CD4-positive, alpha-beta T cell treated with Interleukin-4 for 1 hour (primary cell): Measurements from ENCODE around the gene MGAT1.
"Not testable (repeated sequence)": the region's sequence is repeated elsewhere in the genome, so short reads cannot be mapped to it uniquely, and the experiment has no call there.

Experiments used
- DNase-seq, 2 donors: peaks; one replicate each; pipeline ENCODE4 v3.0.0-alpha.2; 2020 to 2022

MGAT1 gene

DNA sequence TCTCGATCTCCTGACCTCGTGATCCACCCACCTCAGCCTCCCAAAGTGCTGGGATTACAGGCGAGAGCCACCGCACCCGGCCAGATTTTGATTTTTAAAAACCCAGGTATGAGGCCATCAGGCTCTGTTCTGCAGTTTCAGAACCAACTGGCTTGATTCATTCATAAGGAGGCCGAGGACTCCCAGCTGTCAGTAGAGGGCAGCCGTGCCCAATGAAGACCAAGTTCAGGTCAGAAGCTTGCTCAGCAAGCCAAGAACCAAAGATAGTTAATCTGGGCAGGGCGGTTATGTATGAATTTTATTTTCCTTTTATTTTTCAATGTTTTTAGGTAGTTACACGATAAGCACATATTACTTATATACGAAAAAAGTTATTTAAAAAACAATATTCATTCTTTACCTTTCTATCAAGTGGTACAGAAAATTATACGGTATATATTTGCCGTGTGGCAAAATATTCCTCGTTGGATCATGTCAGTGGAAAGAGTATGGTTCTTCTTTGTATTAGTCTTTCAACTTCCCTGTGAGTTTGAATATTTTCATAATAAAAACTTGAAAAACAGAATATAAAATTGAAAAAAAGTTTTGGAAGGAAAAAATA is 18.0 kb downstream of the MGAT1 start:
- peak; percentile 80 to 82 for DNase-seq

DNA sequence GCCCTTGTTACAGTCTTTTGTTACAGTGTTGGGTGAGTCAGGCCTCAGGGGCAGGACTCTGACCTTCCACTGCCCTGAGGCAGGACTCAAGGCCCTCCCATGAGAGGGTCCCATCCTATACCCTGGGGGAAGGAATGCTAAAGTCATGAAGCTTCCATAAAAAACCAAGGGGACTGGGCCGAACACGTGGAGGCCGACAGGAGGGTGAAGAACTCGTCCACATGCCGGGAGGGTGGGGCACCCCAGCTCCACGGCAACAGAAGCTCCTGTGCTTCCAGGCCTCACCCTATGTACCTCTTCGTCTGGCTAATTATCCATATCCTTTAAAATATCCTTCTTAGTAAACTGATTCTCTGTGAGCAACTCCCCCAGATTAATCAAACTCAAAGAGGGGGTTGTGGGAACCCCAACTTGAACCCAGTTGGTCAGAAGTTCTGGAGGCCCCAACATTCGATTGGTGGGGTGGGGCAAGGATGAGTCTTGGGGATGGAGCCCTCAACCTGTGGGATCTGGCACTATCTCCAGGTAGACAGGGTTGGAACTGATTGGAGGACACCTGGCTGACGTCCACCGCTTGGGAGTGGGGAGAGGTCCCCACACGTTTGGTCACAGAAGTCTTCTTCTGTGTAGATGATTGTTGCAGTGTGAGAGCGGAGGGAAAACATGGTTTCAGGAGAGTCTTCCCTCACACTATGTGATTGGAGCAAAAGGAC is 19.1 kb downstream of the MGAT1 start:
- DNase-seq: no peak

DNA sequence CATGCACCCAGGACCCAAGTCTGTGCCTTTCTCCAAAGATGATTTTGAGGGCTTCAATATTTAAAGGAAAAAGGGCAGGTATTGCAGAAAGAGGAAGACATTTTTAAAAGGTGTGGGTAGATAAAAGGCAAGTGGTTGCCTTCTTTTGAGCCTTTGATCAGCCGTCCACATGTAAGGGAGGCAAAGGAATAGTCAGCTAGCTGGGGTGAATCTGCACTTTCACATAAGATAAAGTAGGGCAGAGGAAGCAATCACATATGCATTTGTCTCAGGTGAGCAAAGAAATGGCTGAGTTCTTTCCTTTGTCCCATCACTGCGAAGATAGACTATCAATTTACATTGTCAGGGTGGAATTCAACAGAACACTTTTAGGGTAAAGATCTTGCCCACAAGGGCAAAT is 19.9 kb downstream of the MGAT1 start:
- no peak for DNase-seq

DNA sequence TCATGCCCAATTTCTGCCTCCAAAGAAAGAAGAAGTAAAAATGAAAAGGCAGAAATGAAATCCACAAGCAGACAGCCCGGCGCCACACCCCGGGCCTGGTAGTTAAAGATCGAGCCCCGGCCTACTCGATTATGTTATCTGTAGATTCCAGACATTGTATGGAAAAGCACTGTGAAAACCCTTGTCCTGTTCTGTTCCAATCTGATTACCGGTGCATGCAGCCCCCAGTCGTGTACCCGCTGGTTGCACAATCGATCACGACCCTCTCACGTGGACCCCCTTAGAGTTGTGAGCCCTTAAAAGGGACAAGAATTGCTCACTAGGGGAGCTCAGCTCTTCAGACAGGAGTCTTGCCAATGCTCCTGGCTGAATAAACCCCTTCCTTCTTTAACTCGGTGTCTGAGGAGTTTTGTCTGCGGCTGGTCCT is 20.7 kb downstream of the MGAT1 start:
- not testable (repeated sequence) for DNase-seq

DNA sequence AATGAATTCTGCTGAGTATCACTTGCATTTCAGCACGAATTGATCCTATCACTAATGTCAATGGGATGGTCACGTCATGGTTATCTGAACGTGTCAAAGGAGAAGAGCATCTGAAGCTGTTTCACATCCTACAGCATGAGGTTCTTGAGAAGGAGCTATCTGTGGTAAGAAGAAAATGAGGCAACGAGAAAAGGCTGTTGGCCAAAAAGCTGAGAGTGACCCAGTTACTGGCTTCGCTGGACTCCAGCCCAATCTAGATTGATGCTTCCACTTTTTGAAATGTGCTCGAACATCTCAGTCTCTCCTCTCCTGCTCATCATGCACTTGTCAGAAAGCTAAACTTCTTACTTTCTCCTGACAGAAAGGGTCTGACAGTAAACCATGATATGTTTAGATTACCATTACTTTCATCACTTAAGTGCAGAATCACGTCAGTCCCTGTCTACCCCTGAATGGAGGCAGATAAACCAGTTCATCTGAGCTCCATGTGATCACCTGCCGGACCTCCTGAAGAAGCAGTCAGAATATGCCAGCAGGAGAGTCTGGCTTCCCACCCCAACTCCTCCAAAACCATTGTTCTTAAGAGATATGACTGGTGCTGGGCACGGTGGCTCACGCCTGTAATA is 22.5 kb downstream of the MGAT1 start:
- DNase-seq: no peak

DNA sequence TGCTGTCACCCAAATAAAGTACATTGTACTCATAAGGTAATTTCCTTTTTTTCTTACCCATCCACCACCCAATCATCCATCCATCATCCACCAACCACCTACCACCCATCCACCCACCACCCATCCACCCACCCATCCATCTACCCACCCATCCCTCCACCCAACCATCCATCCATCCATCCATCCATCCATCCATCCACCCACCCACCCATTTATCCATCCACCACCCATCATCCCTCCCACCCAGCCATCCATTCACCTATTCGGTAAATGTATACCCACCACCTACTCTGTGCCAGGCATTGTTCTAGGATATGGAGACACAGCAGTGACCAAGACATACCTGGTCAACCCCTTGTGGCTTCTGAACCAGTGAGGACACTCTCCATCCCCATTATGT is 25.1 kb downstream of the MGAT1 start:
- DNase-seq: no peak

DNA sequence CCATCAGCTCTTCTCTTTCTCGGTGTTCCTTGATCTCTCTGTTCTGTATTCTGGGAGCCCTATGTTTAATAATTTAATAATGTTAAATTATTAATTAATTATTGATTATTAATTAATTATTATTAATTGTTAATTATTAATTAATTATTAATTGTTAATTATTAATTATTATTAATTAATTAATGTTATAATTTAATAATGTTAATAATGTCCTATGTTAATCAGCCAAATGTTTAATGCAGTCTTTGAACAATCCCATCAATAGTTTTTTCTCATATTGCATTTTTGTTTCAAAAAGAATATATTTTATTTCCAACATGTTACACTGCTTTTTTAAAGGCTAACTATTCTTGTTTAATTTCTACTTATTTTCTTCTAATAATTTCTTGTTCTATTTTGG is 26.2 kb downstream of the MGAT1 start:
- DNase-seq: no peak

DNA sequence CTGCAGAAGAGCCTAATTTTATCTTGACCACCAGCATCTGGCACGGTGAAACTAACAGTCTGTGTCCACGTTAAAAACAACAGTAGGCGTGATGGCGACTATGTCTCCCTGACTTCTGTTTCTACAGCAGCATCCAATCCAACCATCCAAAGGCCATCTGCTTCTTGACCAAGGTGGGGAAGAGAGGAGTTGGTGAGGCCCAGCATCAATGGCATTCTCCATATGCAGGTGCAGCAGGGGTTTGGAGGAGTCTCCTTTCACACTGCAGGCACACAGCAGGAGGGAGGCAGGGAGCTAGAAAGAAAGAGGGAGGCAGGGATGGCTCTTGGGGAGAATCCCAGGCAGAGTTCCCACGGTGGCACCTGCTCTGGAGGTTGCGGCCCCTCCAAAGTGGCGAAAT is 27.0 kb downstream of the MGAT1 start:
- no peak for DNase-seq

DNA sequence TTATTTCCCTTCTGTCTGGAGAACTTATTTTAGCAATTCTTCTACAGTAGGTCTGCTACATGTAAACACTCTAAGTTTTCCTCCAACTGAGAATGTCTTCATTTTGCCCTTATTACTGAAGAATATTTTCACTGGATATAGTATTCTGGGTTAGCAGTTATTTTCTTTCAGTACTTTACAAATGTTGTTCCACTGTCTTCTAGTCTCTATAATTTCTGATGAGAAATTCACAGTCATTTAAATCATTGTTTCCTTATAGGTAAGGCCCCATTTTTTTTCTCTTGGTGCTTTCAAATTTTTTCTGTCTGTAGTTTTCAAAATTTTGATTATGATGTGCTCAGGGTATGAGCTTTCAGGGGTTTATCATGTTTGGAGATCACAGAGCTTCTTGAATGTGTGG is 30.8 kb downstream of the MGAT1 start:
- no peak for DNase-seq

DNA sequence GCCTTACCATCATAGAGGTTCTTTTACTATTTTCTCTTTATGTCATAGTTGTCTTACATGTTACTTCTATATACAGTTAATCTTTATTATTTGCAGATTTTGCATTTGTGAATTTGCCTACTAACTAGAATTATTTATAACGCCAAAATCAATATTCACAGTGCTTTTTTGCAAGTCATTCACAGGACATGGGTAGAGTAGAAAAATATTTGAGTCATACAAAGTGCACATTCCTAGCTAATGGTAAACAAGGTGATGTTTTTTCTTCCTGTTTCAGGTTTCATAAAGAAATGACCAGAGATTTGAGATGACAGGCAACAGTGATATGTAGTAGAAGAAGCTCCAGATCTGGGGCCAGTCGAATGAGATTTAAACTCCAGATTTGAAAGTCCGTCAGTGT is 32.8 kb downstream of the MGAT1 start:
- no peak for DNase-seq

DNA sequence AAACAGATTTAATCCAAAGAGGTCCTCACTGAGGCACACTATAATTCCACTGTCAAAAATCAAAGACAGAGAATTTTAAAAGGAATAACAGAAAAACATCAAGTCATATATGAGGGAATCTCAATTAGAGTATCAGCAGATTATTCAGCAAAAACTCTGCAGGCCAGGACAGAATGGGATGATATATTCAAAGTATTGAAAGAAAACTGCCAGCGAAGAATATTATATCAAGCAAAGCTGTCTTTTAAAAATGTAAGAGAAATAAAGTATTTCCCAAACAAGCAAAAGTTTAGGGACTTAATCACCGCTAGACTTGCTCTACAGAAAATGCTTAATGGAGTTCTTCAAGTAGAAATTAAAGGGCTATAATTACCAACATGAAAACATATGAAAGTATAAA is 47.0 kb downstream of the MGAT1 start:
- DNase-seq: no peak

DNA sequence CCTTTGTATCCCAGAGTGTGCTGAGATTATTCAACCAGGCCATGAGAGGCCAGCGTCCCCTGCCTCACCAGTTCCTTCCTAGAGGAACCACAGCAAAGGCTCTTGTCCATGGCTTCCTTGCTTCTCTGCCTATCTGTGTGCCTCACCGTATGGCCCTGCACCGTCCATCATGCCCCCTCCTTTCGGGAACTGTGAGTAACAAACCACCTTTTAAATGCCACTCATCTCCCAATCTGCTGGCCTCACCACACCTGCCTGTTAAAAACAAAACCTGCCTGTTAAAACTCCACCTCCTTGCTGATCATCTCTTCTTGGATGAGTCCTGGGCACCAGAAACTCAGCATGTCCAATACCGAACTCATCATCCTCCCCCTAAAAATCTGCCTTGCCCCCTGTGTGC is 58.4 kb downstream of the MGAT1 start:
- DNase-seq: no peak

DNA sequence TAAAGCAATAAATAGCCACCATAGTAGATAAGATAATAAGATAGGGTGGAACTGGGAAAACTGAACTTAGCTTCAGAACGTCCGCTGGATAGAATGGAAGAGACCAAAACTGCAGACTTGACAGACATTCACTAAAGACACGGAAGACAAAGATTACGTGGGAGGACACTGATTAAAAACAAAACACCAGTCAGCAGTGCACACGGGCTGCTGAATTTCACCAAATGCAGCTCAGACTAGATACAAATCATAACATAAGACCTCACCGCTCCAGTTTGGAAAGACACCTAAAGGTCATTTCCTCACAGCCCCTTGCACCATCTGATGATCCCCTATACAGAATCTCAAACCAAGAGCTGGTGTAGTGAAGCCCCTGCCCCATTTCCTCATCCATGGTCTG is 59.9 kb downstream of the MGAT1 start:
- no peak for DNase-seq

DNA sequence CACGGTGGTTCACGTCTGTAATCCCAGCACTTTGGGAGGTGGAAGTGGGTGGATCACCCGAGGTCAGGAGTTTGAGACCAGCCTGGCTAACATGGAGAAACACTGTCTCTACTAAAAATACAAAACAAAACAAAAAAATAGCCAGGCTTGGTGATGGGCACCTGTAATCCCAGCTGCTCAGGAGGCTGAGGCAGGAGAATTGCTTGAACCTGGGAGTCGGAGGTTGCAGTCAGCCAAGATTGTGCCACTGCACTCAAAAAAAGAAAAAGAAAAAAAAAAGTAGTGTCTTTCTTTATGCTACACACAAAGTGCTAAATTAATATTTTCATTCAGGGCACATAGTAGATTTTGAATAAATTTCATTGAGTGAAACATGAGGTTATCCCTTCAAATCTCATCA is 61.7 kb downstream of the MGAT1 start:
- DNase-seq: not testable (repeated sequence)

DNA sequence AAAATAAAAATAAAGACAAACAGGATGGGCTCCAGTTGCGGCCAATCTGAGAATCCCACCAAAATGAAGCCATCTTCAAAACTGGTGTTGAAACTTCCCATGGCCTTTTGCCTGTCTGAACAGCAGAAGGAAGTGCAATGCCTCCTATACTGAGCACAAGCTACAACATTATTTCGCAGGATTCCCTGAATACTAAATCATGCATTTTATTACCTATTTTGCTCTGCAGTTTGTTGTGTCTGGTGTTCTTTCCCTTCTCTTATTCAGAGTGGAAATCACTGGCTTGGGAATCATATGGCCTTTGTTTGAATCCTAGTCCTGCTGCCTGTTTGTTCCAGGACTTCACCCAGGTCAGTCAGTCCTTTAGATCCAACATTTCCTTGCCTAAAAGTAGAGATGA is 62.6 kb downstream of the MGAT1 start, which contains the start of gene OR2Y1:
Gene OR2Y1, minus strand, starts transcription at position 101 of the 400 bp plus-strand sequence. Its CDS starts 0 bp downstream, at position 101.
- no peak for DNase-seq

DNA sequence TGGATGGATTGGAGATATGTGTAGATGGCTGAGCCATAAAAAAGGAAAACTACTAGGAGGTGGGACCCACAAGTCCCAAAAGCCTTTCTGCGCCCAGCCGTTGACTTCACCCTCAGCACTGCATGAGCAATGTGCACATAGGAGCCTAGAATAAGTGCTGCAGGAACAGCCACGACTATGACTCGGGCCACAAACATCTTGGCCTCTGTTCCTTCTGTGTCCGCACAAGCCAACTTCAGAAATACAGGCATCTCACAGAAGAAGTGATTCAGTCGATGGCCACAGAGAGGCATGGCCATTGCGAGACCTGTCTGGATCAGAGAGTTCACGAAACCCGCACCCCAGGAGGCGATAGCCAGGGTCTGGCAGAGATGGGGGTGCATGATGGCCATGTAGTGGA is 63.3 kb downstream of the MGAT1 start:
- DNase-seq: no peak

DNA sequence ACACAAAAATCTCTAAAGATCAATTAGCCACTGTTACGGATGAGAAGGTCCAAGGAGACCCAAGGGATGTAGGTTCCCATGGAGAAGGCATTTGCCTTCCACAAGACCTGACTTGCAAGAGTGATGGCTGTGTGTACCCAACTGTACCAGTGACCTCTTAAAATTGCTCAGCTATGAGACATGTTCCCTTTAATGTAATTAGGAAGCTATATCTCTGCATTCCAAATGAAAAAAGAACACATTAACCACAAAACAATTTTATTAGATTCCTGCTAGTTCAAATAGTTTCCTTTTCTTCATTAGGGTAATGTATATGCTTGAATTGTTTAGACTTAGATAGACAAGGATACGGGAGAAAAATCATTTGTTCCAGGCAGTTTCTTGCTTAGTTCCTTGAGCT is 66.1 kb downstream of the MGAT1 start:
- no peak for DNase-seq
